A673 (cell line): ENCODE results near the gene SRRM1.

Source experiments
- CTCF ChIP-seq: fragments of 300-800, 200-600 bp; sonication (generic); conservative IDR thresholded peaks from 2 replicates; pipeline ENCODE4 v1.5.1; 2017; ENCODE audit warnings: low read depth, mild to moderate bottlenecking, antibody characterized with exemption, low read length, moderate library complexity, mixed read lengths
- EZH2 ChIP-seq: fragments of 200-600 bp; sonication (generic); IDR thresholded peaks from 2 replicates; pipeline ENCODE4 v1.6.1; 2017; ENCODE audit warnings: borderline replicate concordance, low read depth, mild to moderate bottlenecking, mixed read lengths, antibody characterized with exemption, low read length; ENCODE audit not compliant: poor library complexity, severe bottlenecking

DNA sequence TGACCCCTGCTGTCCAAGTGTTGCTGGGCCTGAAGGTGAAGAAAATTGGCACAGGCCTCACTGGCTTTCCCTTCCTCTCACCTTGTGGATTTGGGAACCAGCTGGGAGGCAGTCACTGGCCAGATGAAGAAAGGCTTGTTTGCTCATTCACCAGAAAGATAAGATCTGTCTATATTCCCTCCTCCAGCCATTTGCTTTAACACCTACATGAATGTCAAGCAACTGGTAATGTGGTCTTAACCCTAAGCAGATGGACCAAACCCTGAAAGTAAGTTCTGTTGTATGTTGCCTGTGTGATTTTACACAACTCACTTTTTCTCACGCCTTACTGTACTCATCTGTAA is 10.3 kb upstream of the SRRM1 start:
- TF ChIP-seq CTCF (no peak), EZH2 (no peak)
